GM11168 (cell line): ENCODE data around the gene IRGM.

ENCODE experiments used
- in situ Hi-C: fragments of 300-500 bp; cut with MboI; formaldehyde crosslinking; loops from one replicate; pipeline ENCODE4 v1.12.0; 2022; ENCODE audit warnings: low sequenced_read_pairs; ENCODE audit not compliant: unreplicated experiment

IRGM gene

DNA sequence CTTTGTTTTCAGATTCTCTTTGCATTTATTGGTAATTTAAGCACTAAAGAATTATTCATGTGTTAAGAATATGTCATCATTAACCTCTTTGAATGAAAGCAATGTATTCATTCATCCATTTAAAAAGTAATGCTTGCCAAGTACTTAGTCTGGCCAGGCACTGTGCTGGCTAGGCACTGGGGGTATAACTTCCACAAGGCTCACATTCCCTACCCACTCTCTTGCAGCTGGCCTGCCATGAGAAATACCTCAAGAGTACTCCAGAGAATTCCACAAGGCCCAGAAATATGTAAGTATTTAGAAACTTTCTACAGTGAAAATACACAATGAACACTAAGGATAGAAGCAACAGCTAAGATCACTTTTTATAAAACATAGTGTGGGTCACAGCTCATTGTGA lies 33.0 kb downstream of the IRGM start:
- in situ Hi-C loops = no loop called here

DNA sequence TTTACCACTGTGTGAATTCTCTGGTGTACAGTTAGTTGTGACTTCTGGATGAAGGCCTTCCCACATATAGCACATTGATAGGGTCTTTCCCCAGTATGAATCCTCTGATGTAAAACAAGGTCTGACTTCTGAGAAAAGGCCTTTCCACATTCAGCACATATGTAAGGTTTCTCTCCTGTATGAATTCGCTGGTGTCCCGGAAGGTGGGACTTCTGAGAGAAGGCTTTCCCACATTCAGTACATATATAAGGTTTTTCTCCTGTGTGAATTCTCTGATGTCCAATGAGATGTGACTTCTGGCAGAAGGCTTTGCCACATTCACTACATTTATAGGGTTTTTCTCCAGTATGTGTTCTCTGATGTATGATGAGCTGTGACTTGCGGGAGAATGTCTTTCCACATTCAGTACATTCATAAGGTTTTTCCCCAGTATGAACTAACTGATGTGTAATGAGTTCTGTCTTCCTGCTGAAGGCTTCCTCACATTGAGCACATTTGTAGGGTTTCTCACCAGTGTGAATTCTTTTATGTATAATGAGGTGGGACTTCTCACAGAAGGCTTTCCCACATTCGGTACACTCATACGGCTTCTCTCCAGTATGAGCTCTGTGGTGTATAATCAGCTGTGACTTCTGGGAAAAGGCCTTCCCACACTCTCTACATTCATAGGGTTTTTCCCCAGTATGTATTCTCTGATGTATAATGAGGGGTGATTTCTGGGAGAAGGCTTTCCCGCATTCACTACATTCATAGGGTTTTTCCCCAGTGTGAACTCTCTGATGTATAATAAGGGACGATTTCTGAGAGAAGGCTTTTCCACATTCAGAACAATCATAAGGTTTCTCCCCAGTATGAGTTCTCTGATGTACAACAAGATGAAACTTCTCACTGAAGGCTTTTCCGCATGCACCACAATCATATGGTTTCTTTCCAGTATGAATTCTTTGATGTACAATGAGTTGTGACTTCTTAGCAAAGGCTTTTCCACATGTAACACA lies 49.4 kb downstream of the IRGM start:
- in situ Hi-C loops = no loop called here
